ENCODE measurements around the gene OMP. TPM values are rescaled to one million over a fixed set of nuclear protein-coding genes. Genes with fewer than 3 reads are reported as not detected.

Gene OMP
- total and polyA plus RNA-seq, 2 of the 13 experiments (the other 11 are each of a cell fraction or from before 2014, with no cell fraction given), result not detected

DNA sequence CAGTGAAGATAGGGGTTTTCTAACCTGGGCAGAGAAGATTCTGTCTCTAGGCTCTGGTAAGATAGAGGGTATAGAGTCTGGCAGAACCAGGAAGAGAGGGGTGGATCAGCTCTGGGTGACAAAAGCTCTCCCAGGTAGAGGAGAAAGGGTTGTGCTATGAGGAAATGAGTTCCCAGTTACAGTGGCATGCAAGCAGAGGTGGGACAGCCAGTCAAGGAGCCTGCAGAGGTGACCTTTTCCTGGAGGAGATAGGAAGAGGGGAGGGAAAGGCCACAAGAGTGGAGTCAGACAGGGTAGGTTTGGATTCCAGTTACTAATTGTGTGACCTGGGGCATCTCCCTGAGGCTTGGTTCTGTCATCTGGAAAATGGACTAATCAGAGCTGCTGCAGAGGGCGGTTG, 39.2 kb upstream of the OMP start:
- in situ Hi-C loops (cut with HindIII; ENCODE audit: extremely low pct_ligation_motif_present, low pct_unique_long_range_greater_than_20kb) (no loop called here), intact Hi-C loops (cut with micrococcal nuclease; ENCODE audit: unreplicated experiment) (no loop called here)
- Histone ChIP-seq H3K27me3 (ENCODE audit: control insufficient read depth in 1 of 2, insufficient read depth in 2 of 2, low read length in 2 of 2) (peaks cover 14 to 29% of the 10 kb centered on the region in 2 experiments; a peak in 4 of 5 replicates), H3K4me3 (replicated peaks in 1 of 3; ENCODE audit: insufficient read depth in 1 of 3, low read depth in 2 of 3, low read length in 3 of 3) (no peak overlapping the region), H3K9ac (ENCODE audit: insufficient read depth, low read depth, low read length) (no peak overlapping the region), H3K27ac (ENCODE audit: extremely low read length, insufficient read depth, low read length) (no peak overlapping the region), H3K9me3 (ENCODE audit: low read length) (peaks cover 6% of the 10 kb centered on the region), H3K36me3 (replicated peaks in 1 of 2; ENCODE audit: control insufficient read depth in 1 of 2, insufficient read depth in 2 of 2, low read length in 2 of 2) (no peaks in the 10 kb centered on the region), H3K79me2 (ENCODE audit: insufficient read depth, low read length) (no peaks in the 10 kb centered on the region), H2AFZ (ENCODE audit: low read length) (no peak overlapping the region), H3K4me2 (ENCODE audit: low read depth, low read length) (no peak overlapping the region), H4K20me1 (ENCODE audit: insufficient read depth, low read length) (0 out of 2 replicates have a peak, but pooled peaks cover 4% of the 10 kb centered on the region), H3K4me1 (ENCODE audit: insufficient read depth, low read length) (peaks cover 51% of the 10 kb centered on the region)
- FAIRE-seq, result no peak
- DNase-seq (ENCODE audit: low spot score), result no peak
- 71% methylated on average over 1 of the region's 1 CpG for WGBS (ENCODE audit: low lambda C conversion rate)
- BruUV-seq (replicated peaks), result no TSS peak
- TF ChIP-seq ZNF781 (CRISPR knock-in tag; IDR thresholded peaks at IDR 0.05; ENCODE audit: borderline replicate concordance, not compliant biosample characterization) (no peak), IKZF1 (IDR thresholded peaks at IDR 0.05) (no peak), KDM6A (CRISPR knock-in tag; IDR thresholded peaks at IDR 0.05; ENCODE audit: low read depth) (no peak), ATF1 (CRISPR knock-in tag; IDR thresholded peaks at IDR 0.05) (no peak)
- TF ChIP-seq, protein P1, sequence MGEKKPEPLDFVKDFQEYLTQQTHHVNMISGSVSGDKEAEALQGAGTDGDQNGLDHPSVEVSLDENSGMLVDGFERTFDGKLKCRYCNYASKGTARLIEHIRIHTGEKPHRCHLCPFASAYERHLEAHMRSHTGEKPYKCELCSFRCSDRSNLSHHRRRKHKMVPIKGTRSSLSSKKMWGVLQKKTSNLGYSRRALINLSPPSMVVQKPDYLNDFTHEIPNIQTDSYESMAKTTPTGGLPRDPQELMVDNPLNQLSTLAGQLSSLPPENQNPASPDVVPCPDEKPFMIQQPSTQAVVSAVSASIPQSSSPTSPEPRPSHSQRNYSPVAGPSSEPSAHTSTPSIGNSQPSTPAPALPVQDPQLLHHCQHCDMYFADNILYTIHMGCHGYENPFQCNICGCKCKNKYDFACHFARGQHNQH (CRISPR knock-in tag; IDR thresholded peaks at IDR 0.05), result no peak
- ChIA-PET CTCF (ENCODE audit: low intra/inter-chr PET ratio, low total read pairs) (interaction anchor here (0.6 kb wide), 1 partner anchor 16 kb away, joined by 3 read pairs; no protein-coding TSS in a partner anchor), POLR2A (interaction anchor here (1.2 to 3.6 kb wide), 2 partner anchors 16 to 32 kb away, joined by 5 to 16 read pairs; no protein-coding TSS in a partner anchor)
- ATAC-seq, result no peak

DNA sequence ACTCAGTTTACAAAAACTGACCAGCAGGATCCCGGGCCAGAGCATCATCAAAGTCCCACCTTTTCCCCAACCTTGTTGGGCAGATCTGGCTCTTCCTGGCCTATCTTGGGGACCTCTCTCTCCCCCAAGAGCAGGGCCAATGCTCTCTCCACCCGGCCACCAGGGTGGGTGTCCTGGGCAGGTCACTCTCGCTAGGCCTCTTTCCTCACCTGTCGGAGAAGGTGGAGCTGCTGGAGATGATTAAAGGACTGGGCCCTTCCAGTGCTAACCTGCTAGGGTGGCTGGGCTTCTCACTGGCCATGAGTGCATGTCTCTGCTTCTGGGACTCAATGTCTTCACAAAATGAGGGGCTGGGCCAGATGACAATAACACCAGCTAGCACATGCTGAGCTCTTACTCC, 38.8 kb upstream of the OMP start:
- H3K36me3 ChIP-seq (replicated peaks in 1 of 2; ENCODE audit: control insufficient read depth in 1 of 2, insufficient read depth in 2 of 2, low read length in 2 of 2), result no peaks in the 10 kb centered on the region
- no peak overlapping the region for H2AFZ ChIP-seq (ENCODE audit: low read length)
- ATAC-seq, result no peak
- ChIA-PET CTCF (ENCODE audit: low intra/inter-chr PET ratio, low total read pairs) (no interaction called here), POLR2A (interaction anchor here (3.6 kb wide), 1 partner anchor 31 kb away, joined by 16 read pairs; no protein-coding TSS in a partner anchor)
- peaks cover 6% of the 10 kb centered on the region for H3K9me3 ChIP-seq (ENCODE audit: low read length)
- TF ChIP-seq MBD4 (IDR thresholded peaks at IDR 0.05; ENCODE audit: borderline replicate concordance, low read length) (no peak), HDAC2 (CRISPR knock-in tag; IDR thresholded peaks at IDR 0.05) (no peak), CENPX (CRISPR knock-in tag; IDR thresholded peaks at IDR 0.05) (no peak)
- TF ChIP-seq, protein P2, sequence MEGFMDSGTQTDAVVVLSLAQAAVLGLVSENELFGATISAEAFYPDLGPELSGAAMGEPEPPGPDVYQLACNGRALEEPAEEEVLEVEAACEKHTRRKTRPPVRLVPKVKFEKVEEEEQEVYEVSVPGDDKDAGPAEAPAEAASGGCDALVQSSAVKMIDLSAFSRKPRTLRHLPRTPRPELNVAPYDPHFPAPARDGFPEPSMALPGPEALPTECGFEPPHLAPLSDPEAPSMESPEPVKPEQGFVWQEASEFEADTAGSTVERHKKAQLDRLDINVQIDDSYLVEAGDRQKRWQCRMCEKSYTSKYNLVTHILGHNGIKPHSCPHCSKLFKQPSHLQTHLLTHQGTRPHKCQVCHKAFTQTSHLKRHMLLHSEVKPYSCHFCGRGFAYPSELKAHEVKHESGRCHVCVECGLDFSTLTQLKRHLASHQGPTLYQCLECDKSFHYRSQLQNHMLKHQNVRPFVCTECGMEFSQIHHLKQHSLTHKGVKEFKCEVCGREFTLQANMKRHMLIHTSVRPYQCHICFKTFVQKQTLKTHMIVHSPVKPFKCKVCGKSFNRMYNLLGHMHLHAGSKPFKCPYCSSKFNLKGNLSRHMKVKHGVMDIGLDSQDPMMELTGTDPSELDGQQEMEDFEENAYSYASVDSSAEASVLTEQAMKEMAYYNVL (CRISPR knock-in tag; IDR thresholded peaks at IDR 0.05; ENCODE audit: borderline replicate concordance), result no peak
- TF ChIP-seq, protein P3, sequence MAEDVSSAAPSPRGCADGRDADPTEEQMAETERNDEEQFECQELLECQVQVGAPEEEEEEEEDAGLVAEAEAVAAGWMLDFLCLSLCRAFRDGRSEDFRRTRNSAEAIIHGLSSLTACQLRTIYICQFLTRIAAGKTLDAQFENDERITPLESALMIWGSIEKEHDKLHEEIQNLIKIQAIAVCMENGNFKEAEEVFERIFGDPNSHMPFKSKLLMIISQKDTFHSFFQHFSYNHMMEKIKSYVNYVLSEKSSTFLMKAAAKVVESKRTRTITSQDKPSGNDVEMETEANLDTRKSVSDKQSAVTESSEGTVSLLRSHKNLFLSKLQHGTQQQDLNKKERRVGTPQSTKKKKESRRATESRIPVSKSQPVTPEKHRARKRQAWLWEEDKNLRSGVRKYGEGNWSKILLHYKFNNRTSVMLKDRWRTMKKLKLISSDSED (CRISPR knock-in tag; IDR thresholded peaks at IDR 0.05), result no peak
- no TSS peak for BruUV-seq (replicated peaks)
- no peak overlapping the region for H3K4me2 ChIP-seq (ENCODE audit: low read depth, low read length)
- no peak overlapping the region for H3K4me3 ChIP-seq (replicated peaks in 1 of 3; ENCODE audit: insufficient read depth in 1 of 3, low read depth in 2 of 3, low read length in 3 of 3)
- in situ Hi-C loops (cut with HindIII; ENCODE audit: extremely low pct_ligation_motif_present, low pct_unique_long_range_greater_than_20kb) (no loop called here), intact Hi-C loops (cut with micrococcal nuclease; ENCODE audit: unreplicated experiment) (no loop called here)
- WGBS (ENCODE audit: low lambda C conversion rate), result no CpG with 5 or more reads among the region's 4 CpGs
- no peak for FAIRE-seq
- no peak overlapping the region for H3K9ac ChIP-seq (ENCODE audit: insufficient read depth, low read depth, low read length)
- peaks cover 51% of the 10 kb centered on the region for H3K4me1 ChIP-seq (ENCODE audit: insufficient read depth, low read length)
- peaks cover 14 to 34% of the 10 kb centered on the region in 2 experiments; a peak in 4 of 5 replicates for H3K27me3 ChIP-seq (ENCODE audit: control insufficient read depth in 1 of 2, insufficient read depth in 2 of 2, low read length in 2 of 2)
- no peaks in the 10 kb centered on the region for H3K79me2 ChIP-seq (ENCODE audit: insufficient read depth, low read length)
- H3K27ac ChIP-seq (ENCODE audit: extremely low read length, insufficient read depth, low read length), result no peak overlapping the region
- 0 out of 2 replicates have a peak, but pooled peaks cover 4% of the 10 kb centered on the region for H4K20me1 ChIP-seq (ENCODE audit: insufficient read depth, low read length)
- DNase-seq (ENCODE audit: low spot score), result no peak

All from HepG2 (cell line).